Stimulated activated CD4-positive, alpha-beta T cell treated with anti-CD3 and anti-CD28 coated beads, Interleukin-1b, Interleukin-23, amount 100 ng/mL, for 48 hours (primary cell): ENCODE data around the gene DVL2.
A peak's percentile ranks its signal among the peaks of the same experiment; 100 is the strongest.
"Not testable (repeated sequence)": the region's sequence is repeated elsewhere in the genome, so short reads cannot be mapped to it uniquely, and the experiment has no call there.

Experiments used
- DNase-seq: peaks from one replicate; pipeline ENCODE4 v3.0.0-alpha.2; 2020

Gene DVL2

GRCh38 chr17:7191571-7192270 lies 42.6 kb downstream of the DVL2 start:
- no peak for DNase-seq

DNA sequence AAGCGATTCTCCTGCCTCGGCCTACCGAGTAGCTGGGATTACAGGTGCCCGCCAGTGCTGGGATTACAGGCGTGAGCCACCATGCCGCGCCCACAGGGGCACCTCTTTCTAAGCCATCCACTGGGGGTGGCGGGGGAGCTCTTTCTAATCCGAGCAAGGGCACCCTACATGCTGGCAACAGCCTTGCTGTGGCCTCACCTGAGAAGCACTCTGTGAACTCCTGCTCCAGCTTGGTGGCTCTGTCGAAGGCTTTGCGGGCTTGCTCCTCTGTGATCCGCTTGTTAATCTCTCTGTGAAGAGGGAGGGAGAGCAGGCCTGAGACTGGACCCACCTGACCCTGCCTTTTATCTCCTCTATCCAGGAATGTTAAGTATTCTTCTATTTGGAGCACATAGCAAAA lies 43.2 kb downstream of the DVL2 start:
- DNase-seq: no peak

GRCh38 chr17:7190276-7190917 lies 43.9 kb downstream of the DVL2 start:
- DNase-seq: no peak

DNA sequence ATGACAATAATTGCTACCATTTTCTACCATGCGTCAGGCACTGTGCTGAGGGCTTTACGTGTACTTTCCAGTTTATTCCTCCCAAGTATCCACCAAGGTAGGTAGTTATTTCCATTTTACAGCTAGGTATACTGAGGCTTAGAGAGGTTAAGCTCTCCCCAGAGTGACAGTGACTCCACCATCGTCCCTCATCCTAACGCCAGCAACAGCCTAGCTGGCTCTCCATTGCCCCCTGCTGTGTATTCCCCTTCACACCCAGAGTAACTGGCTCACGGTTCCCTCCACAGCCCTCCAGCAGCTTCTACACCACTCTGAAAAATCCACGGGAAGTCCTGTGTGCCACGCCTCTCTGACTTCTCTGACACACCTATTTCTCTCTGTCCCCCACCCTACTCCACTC lies 48.1 kb downstream of the DVL2 start:
- no peak for DNase-seq

- no peak for DNase-seq
Observed at GRCh38 chr17:7184647-7185046, 49.7 kb downstream of the DVL2 start.

DNA sequence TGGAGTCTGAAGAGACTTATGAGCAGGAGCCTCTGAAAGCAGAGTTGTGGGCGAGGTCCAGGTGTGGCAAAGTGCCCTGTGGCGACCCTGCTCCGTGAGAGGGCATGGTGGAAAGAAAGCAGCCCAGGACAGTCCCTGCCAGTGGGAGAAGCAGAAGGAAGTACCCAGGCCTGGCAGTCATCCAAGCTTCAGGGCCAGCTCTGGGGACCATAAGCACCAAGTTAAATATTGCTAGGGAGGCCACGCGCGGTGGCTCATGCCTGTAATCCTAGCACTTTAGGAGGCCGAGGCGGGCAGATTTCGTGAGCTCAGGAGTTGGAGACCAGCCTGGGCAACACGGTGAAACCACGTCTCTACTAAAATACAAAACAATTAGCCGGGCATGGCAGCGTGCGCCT lies 50.2 kb downstream of the DVL2 start:
- DNase-seq: no peak

- no peak for DNase-seq
Observed at GRCh38 chr17:7183433-7184090, 50.8 kb downstream of the DVL2 start.

DNA sequence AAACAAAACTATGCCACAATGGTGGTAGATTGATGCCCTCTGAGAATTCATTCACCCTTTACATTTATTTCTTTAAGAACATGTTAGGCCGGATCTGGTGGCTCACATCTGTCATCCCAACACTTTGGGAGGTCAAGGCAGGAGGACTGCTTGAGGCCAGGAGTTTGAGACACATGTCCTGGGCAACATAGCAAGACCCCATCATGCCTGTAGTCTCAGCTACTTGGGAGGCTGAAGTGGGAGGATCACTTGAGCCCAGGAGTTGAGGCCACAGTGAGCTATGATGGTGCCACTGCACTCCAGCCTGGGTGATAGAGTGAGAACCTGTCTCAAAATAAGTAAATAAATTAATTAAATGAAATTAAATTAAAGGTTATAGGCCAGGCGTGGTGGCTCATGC lies 52.2 kb downstream of the DVL2 start:
- not testable (repeated sequence) for DNase-seq

DNA sequence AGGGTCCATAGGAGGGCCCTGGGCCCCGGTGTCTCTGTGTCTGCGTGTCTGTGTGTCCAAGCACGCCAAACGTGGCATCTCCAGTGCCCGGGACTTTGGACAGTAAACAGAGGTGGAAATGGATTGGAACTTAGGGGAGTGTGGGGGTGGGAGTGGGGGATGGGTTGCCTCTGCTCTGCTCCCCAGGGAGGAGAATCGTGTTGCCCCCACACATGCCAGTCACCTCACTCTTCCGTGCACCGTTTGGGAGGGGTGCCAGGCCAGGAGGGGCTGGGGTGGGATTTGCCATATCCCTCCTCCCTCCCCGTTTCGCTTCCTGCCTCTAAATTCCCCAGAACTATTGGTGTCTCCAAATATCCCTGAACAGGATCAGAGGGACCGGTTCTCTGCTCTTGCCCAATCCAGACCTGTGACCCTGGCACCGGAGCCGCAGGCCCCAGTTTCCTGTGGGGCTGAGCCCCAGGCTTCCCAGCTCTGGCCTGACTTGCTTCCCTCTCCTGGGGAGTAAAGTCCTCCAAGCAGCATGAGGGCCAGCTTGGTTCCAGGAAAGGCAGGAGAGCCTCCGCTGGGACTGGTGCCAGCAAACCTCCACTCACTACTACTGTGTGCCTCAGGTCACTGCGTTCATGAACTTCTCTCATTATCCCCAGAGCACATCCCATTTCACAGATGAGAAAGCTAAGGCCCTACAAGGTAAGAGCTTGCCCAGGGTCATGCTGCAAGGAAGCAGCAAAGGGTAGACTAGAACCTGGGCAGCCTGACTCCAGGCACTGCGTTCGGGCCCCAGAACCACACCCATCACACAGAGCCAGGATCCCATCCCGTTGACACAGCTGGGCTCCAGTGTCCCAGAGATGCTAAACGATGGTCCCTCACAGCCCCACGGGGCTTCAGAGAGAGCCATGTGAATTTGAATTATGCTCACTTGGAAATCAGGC lies 54.7 kb downstream of the DVL2 start, which contains the start of gene ASGR1:
Gene ASGR1, minus strand, starts transcription at position 54 of the 938 bp plus-strand sequence. CDS start 807 bp downstream, outside the sequence.
- DNase-seq: no peak

DNA sequence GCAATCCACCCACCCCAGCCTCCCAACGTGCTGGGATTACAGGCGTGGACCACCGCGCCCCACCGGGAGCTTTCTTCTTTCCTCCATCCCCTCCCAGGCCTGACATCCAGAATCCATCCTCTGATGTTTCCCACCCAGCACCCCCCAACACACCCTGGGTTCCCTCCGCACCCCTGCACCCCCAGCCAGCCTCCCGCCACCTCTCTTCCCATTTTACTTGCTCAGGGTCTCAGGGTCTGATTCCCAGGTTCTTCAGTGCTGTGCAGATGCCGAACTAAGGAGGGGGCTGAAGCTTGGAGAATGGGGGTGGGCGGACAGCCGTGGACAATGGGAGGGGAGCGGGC lies 55.4 kb downstream of the DVL2 start:
- DNase-seq: no peak

DNA sequence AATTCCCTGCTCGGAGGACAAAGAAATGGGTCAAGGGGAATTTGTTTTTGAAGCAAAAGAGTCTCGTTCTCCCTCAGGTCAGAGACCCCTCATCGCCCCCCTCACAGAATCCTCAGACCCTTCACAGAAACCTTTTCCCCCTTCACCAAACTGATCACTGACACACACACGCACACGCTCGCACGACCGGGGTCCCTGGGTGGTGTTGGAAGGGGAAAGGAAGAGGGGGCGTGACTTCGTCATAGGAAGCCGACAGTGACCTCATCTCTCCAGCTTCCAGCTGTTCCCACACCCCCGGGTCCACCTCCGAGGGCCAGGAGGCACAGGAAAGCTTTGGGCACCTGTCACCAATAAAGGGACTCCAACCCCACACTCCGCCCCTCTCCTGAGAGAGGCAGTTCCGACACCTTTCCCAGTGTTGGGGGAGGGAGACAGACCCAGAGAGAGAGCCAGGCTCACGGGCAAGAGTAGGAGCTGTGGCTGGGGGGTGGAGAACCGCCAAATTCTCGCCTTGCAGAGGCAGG lies 56.3 kb downstream of the DVL2 start:
- no peak for DNase-seq

DNA sequence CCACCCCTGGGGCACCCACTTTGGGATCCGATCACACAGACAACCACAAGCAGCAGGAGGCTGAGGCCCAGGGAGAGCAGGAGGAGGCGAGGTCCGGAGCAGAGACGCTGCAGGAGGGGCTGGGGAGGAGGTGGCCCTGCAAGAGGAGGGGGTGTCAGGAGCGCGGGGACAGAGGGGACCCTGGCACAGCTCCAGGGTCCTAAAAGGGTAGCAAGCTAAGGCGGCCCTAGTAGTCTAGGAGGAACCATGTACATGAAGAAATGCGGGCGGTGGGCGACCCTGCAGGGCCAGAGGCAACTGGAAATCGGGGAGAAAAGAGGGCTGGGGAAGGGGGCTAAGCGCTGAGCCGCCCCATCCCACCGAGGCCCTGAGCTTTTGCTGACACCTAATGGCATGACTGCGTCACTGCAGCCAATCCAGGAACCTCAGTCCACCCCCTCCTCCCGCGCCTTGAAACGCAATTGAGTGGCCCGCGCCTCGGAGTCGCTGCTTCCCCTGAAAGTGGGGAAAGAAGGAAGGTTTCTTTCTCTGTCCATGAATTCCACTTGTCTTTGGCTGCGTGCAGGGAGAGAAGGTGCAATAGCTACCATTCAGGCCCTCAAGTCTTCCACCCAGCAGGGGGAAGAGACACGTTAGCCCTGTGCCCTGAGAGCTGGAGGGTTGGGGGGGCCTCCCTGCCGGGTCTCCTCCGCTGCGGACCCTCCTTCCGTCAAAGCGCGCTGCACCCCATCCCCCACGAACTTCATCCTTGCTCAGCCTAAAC lies 56.9 kb downstream of the DVL2 start:
- peak; percentile 66 for DNase-seq

DNA sequence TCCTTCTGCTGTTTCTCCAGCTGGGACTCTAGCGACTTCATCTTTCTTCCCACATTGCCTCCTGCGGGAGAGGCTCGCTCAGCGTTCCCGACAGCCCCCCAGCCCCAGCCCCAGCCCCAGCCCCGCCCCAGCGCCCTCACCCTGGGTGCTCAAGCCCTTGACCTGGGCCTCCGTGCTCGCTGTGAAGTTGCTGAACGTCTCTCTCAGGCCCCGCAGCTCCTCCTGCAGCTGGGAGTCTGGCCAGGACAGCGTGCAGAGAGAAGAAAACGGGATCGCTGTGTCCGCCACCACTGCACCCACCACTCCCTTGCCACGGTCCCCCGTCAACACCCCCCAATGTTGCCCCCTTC lies 57.5 kb downstream of the DVL2 start:
- DNase-seq: no peak

DNA sequence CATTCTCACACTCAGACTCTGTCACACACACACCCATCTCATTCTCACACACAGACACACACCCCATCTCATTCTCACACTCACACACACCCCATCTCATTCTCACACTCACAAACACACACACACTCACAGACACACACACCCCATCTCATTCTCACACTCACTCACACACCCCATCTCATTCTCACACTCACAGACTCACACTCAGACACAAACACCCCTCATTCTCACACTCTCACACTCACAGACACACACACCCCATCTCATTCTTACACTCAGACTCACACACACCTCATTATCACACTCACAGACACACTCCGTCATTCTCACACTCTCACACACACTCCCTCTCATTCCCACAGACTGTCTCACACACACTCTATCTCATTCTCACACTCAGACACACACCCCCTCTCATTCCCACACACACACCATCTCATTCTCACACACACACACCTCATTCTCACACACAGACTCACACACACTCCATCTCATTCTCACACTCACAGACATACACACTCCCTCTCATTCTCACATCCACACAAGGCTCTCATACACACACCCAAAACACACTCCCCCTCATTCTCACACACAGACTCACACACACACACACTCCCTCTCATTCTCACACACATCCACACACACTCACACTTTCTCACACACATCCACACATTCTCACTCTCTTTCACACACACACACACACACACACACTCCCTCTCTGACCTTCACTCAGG lies 58.0 kb downstream of the DVL2 start:
- no peak for DNase-seq
